GM12878 (cell line): ENCODE results near the gene FAM114A1. TPM values are rescaled to one million over a fixed set of nuclear protein-coding genes. Genes with fewer than 3 reads are reported as not detected.

Source experiments
- ATAC-seq: fragments of 200-7000 bp; cut with Tn5 transposase; 3 replicates; pipeline ENCODE4 v1.9.1; 2020; ENCODE audit warnings: mild to moderate bottlenecking, moderate library complexity
- BruUV-seq: library from RNA; stranded (reverse); fragments of 400-500 nt; replicated peaks from 2 replicates; lab custom pipeline; 2021; lab: Mats Ljungman, UMichigan
- CTCF ChIA-PET: fragments of 300-600 bp; sonication (Branson Sonifier 250); formaldehyde crosslinking; extraction: SDS; loops from one replicate; lab custom pipeline; 2021; ENCODE audit warnings: inconsistent platforms; lab: Yijun Ruan, JAX
- POLR2A ChIA-PET: fragments of 350-600 bp; formaldehyde crosslinking; extraction: SDS; loops from one replicate; lab custom pipeline; 2021; ENCODE audit warnings: inconsistent platforms; lab: Charles Lee
- RAD21 ChIA-PET: fragments of 300-600 bp; sonication (Branson Sonifier 250); formaldehyde crosslinking; loops from one replicate; lab custom pipeline; 2023; ENCODE audit warnings: antibody characterized with exemption; ENCODE audit not compliant: unreplicated experiment; lab: Charles Lee
- SMC1A ChIA-PET: fragments of 300-600 bp; sonication (Branson Sonifier 250); formaldehyde crosslinking; loops from one replicate; lab custom pipeline; 2023; ENCODE audit not compliant: unreplicated experiment, uncharacterized antibody; lab: Charles Lee
- DNase-seq: peaks from one replicate; pipeline ENCODE4 v3.0.0-alpha.2; 2011; ENCODE audit warnings: low read depth, low spot score
- FAIRE-seq: peaks from 3 replicates; lab custom pipeline; 2011; peaks lifted over from hg19 to GRCh38; lab: Jason Lieb, UNC
- H2AFZ ChIP-seq: 2 replicates; pipeline ENCODE4 v1.6.0; 2011; ENCODE audit warnings: low read depth, low read length, control low read depth; ENCODE audit not compliant: control insufficient read depth
- H3K27ac ChIP-seq: 2 replicates; pipeline ENCODE4 v1.5.1; 2011; ENCODE audit warnings: control low read depth; ENCODE audit not compliant: control insufficient read depth, insufficient read depth
- H3K27me3 ChIP-seq, 2 experiments: replicated peaks in 1 of 2; 2 replicates each; pipeline versions ENCODE4 v1.6.0 to v1.6.1; 2011; ENCODE audit warnings: low read length in 1 of 2; ENCODE audit not compliant: control insufficient read depth in 2 of 2, insufficient read depth in 2 of 2
- H3K36me3 ChIP-seq, 2 experiments: 2 replicates each; pipeline ENCODE4 v1.5.1; 2011; ENCODE audit warnings: low read length in 1 of 2; ENCODE audit not compliant: control insufficient read depth in 2 of 2, insufficient read depth in 2 of 2
- H3K4me1 ChIP-seq: 2 replicates; pipeline ENCODE4 v1.6.1; 2011; ENCODE audit warnings: mild to moderate bottlenecking, low read length, moderate library complexity, mixed read lengths; ENCODE audit not compliant: control insufficient read depth, insufficient read depth
- H3K4me2 ChIP-seq: 2 replicates; pipeline ENCODE4 v1.6.0; 2011; ENCODE audit warnings: control low read depth; ENCODE audit not compliant: control insufficient read depth, insufficient read depth
- H3K4me3 ChIP-seq: fragments of 200-600 bp; sonication (generic); 2 replicates; pipeline ENCODE4 v1.5.1; 2016
- H3K79me2 ChIP-seq: 2 replicates; pipeline ENCODE4 v1.6.0; 2011; ENCODE audit warnings: low read length; ENCODE audit not compliant: control insufficient read depth, insufficient read depth
- H3K9ac ChIP-seq: 2 replicates; pipeline ENCODE4 v1.8.0; 2011; ENCODE audit warnings: low read length, control low read depth, mixed read lengths; ENCODE audit not compliant: control insufficient read depth, insufficient read depth
- H3K9me3 ChIP-seq: replicated peaks from 3 replicates; pipeline ENCODE4 v1.5.1; 2011; ENCODE audit warnings: mild to moderate bottlenecking, low read length; ENCODE audit not compliant: control insufficient read depth, insufficient read depth
- H4K20me1 ChIP-seq: 2 replicates; pipeline ENCODE4 v1.6.0; 2011; ENCODE audit not compliant: control insufficient read depth, insufficient read depth
- ASH2L ChIP-seq: fragments of 300-600, 200-600 bp; sonication (generic); IDR thresholded peaks from 2 replicates; pipeline ENCODE4 v1.6.1; 2017; ENCODE audit warnings: low read depth, mild to moderate bottlenecking, borderline replicate concordance
- BACH1 ChIP-seq: fragments of 450-650 bp; IDR thresholded peaks from 2 replicates; pipeline ENCODE4 v1.6.1; 2017; ENCODE audit warnings: mild to moderate bottlenecking, borderline replicate concordance
- BCL11A ChIP-seq: IDR thresholded peaks from 2 replicates; pipeline ENCODE4 v1.6.1; 2011; ENCODE audit warnings: low read depth, low read length
- BMI1 ChIP-seq: fragments of 450-650 bp; IDR thresholded peaks from 2 replicates; pipeline ENCODE4 v1.6.1; 2016; ENCODE audit warnings: mild to moderate bottlenecking, moderate library complexity, borderline replicate concordance
- ETV6 ChIP-seq, 2 experiments: fragments of 450-650 bp in 1 of 2; IDR thresholded peaks in 1 of 2; conservative IDR thresholded peaks in 1 of 2; 2 replicates each; pipeline ENCODE4 v1.6.1; 2014; ENCODE audit warnings: antibody characterized with exemption in 1 of 2, borderline replicate concordance in 1 of 2, low read depth in 1 of 2, mild to moderate bottlenecking in 1 of 2, moderate library complexity in 1 of 2
- FOXM1 ChIP-seq: IDR thresholded peaks from 2 replicates; pipeline ENCODE4 v1.6.1; 2012; ENCODE audit warnings: low read depth, mild to moderate bottlenecking, inconsistent platforms, low read length, moderate library complexity
- KDM1A ChIP-seq: fragments of 200-600 bp; sonication (generic); IDR thresholded peaks from 2 replicates; pipeline ENCODE4 v1.6.1; 2016; ENCODE audit warnings: borderline replicate concordance
- NFIC ChIP-seq: IDR thresholded peaks from 2 replicates; pipeline ENCODE4 v1.6.1; 2012; ENCODE audit warnings: low read depth, mild to moderate bottlenecking, inconsistent platforms, low read length, moderate library complexity
- PAX8 ChIP-seq: fragments of 450-650 bp; IDR thresholded peaks from 2 replicates; pipeline ENCODE4 v1.6.1; 2017; ENCODE audit warnings: mild to moderate bottlenecking, moderate library complexity
- SIX5 ChIP-seq: IDR thresholded peaks from 2 replicates; pipeline ENCODE4 v1.6.1; 2011; ENCODE audit warnings: mild to moderate bottlenecking, low read depth, low read length, moderate library complexity; ENCODE audit not compliant: severe bottlenecking
- TCF7 ChIP-seq: IDR thresholded peaks from 2 replicates; pipeline ENCODE4 v1.6.1; 2014; ENCODE audit warnings: antibody characterized with exemption, borderline replicate concordance
- ZBED1 ChIP-seq: IDR thresholded peaks from 2 replicates; pipeline ENCODE4 v1.6.1; 2016; ENCODE audit warnings: borderline replicate concordance
- WGBS: methylation state at CpG from one replicate; pipeline ENCODE4 v1.1.6; 2016; ENCODE audit warnings: low lambda C conversion rate; ENCODE audit not compliant: insufficient replicate concordance, insufficient coverage; ENCODE audit errors: missing lambda C conversion rate; 5-methylcytosine and 5-hydroxymethylcytosine counted together
- in situ Hi-C: fragments of 300-500 bp; cut with MboI; formaldehyde crosslinking; loops from 9 replicates; pipeline ENCODE4 v1.14.3; 2018; ENCODE audit warnings: mixed read lengths
- intact Hi-C: fragments of 100-400 bp; cut with micrococcal nuclease; formaldehyde crosslinking; loops from one replicate; pipeline ENCODE4 v1.14.2; 2022; ENCODE audit not compliant: unreplicated experiment
- polyA plus RNA-seq, 11 experiments: library from polyadenylated mRNA; depleted of rRNA in 4 of 11; unstranded in 6 of 11; stranded (reverse) in 5 of 11; fragments of >200 nt; fragmentation: Nextera tagmentation in 4 of 11; fragmentation: Illumina TruSeq in 1 of 11; extraction: Ambion mirVana in 4 of 11; extraction: Trizol in 1 of 11; gene quantifications; 1 replicate in 1 of 11; 2 replicates in 10 of 11; pipeline versions ENCODE4 v1.2.1 to v1.2.3, GENCODE V29; 2011 to 2016; ENCODE audit warnings: inconsistent platforms in 2 of 11, missing spikeins in 2 of 11, low read depth in 1 of 11
- total RNA-seq, 4 experiments: library from RNA; depleted of rRNA in 3 of 4; stranded (reverse); fragments of >200 nt in 3 of 4; fragmentation: Illumina TruSeq in 1 of 4; extraction: Trizol in 1 of 4; gene quantifications; 2 replicates each; pipeline versions ENCODE4 v1.2.1 to v1.2.3, GENCODE V29; 2013 to 2021
- TF ChIP-seq, protein P1 (sequence below): IDR thresholded peaks from 2 replicates; pipeline ENCODE4 v1.6.1; 2012; ENCODE audit warnings: low read length, inconsistent platforms
- TF ChIP-seq, protein P2 (sequence below): fragments of 450-650 bp; IDR thresholded peaks from 2 replicates; pipeline ENCODE4 v1.6.1; 2017; ENCODE audit warnings: mild to moderate bottlenecking, moderate library complexity
- TF ChIP-seq, protein P3 (sequence below): fragments of 150-350 bp; IDR thresholded peaks from 2 replicates; pipeline ENCODE4 v1.6.1; 2014; ENCODE audit warnings: mild to moderate bottlenecking, low read depth, low read length

Gene FAM114A1
- total and polyA plus RNA-seq, 10 of the 15 experiments (the other 5 are each of a cell fraction or from before 2014, with no cell fraction given): 1.3 to 6.2 (median 3.9) TPM

DNA sequence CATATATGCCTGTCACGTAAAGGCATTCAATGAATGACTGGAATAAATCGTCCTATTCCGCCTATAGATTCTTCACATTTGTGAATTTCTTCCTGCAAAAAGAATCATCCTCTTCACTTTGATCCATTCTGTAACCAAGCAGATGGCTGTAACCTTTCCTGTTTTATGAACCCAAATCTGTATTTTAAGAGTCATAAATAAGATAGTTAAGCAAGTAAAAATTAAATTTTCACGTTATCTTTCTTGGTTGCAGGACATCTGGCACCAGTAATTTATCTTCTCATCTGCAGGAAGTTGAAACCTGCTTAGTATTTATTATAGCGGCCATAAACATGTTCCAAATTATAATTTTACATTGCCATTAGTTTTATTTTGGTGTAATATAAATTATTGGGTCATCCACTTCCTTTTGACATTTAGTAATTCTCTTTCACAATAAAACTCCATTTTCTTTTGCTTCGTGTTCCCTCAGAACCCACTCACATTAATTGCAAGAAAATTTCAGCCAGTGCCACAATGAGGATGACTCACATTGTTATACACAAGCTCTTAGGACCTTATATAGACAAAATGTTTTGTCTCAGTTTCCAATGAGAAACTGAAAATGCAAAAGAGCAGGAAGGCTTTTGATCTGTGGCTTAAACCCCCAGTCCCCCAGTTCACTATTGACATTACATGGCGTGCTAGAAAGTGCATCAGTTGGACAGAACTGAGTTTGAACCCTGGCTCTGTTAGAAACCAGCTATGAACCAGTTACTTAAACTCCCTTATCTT is 113.5 kb downstream of the FAM114A1 start:
- FAIRE-seq: no peak
- peak; percentile 82 for ATAC-seq
- intact Hi-C loops: loop anchor here (5.0 kb wide), 1 partner anchor 44 kb away; no protein-coding TSS in a partner anchor
- TF ChIP-seq PAX8 (no peak), ETV6 (conservative IDR thresholded peaks at IDR 0.05 in 1 of 2, IDR thresholded peaks at IDR 0.05 in 1 of 2; ENCODE audit: borderline replicate concordance in 1 of 2, low read depth in 1 of 2) (peak in 1 of 2 experiments; percentile 53; a peak in 1 of 4 replicates), BCL11A (peak; percentile 34; the same call in 1 of the 2 replicates), NFIC (peak; percentile 52; the same call in 1 of the 2 replicates), ASH2L (no peak), SIX5 (no peak), TCF7 (peak; percentile 79; the same call in 1 of the 2 replicates), KDM1A (no peak), FOXM1 (peak; percentile 85), ZBED1 (peak; percentile 46; the same call in 1 of the 2 replicates), BMI1 (no peak), BACH1 (no peak)
- TF ChIP-seq, protein P1, sequence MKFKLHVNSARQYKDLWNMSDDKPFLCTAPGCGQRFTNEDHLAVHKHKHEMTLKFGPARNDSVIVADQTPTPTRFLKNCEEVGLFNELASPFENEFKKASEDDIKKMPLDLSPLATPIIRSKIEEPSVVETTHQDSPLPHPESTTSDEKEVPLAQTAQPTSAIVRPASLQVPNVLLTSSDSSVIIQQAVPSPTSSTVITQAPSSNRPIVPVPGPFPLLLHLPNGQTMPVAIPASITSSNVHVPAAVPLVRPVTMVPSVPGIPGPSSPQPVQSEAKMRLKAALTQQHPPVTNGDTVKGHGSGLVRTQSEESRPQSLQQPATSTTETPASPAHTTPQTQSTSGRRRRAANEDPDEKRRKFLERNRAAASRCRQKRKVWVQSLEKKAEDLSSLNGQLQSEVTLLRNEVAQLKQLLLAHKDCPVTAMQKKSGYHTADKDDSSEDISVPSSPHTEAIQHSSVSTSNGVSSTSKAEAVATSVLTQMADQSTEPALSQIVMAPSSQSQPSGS: 0 out of 2 replicates have a peak, but pooled peaks have one; percentile 24
- TF ChIP-seq, protein P2, sequence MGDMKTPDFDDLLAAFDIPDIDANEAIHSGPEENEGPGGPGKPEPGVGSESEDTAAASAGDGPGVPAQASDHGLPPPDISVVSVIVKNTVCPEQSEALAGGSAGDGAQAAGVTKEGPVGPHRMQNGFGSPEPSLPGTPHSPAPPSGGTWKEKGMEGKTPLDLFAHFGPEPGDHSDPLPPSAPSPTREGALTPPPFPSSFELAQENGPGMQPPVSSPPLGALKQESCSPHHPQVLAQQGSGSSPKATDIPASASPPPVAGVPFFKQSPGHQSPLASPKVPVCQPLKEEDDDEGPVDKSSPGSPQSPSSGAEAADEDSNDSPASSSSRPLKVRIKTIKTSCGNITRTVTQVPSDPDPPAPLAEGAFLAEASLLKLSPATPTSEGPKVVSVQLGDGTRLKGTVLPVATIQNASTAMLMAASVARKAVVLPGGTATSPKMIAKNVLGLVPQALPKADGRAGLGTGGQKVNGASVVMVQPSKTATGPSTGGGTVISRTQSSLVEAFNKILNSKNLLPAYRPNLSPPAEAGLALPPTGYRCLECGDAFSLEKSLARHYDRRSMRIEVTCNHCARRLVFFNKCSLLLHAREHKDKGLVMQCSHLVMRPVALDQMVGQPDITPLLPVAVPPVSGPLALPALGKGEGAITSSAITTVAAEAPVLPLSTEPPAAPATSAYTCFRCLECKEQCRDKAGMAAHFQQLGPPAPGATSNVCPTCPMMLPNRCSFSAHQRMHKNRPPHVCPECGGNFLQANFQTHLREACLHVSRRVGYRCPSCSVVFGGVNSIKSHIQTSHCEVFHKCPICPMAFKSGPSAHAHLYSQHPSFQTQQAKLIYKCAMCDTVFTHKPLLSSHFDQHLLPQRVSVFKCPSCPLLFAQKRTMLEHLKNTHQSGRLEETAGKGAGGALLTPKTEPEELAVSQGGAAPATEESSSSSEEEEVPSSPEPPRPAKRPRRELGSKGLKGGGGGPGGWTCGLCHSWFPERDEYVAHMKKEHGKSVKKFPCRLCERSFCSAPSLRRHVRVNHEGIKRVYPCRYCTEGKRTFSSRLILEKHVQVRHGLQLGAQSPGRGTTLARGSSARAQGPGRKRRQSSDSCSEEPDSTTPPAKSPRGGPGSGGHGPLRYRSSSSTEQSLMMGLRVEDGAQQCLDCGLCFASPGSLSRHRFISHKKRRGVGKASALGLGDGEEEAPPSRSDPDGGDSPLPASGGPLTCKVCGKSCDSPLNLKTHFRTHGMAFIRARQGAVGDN: peak; percentile 11; the same call in 1 of the 2 replicates
- TF ChIP-seq, protein P3, sequence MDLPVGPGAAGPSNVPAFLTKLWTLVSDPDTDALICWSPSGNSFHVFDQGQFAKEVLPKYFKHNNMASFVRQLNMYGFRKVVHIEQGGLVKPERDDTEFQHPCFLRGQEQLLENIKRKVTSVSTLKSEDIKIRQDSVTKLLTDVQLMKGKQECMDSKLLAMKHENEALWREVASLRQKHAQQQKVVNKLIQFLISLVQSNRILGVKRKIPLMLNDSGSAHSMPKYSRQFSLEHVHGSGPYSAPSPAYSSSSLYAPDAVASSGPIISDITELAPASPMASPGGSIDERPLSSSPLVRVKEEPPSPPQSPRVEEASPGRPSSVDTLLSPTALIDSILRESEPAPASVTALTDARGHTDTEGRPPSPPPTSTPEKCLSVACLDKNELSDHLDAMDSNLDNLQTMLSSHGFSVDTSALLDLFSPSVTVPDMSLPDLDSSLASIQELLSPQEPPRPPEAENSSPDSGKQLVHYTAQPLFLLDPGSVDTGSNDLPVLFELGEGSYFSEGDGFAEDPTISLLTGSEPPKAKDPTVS: no peak

More for the DNA sequence above, 113.5 kb downstream of the FAM114A1 start:
- in situ Hi-C loops: no loop called here
- ChIA-PET SMC1A (interaction anchor here (0.8 to 2.8 kb wide), 5 partner anchors 49 to 153 kb away, joined by 3 to 7 read pairs (median 5); no protein-coding TSS in a partner anchor), POLR2A (no interaction called here), RAD21 (interaction anchor here (1.4 kb wide), 1 partner anchor 17 kb away, joined by 5 read pairs; no protein-coding TSS in a partner anchor), CTCF (interaction anchor here (1.0 kb wide), 1 partner anchor 79 kb away, joined by 3 read pairs; no protein-coding TSS in a partner anchor)
- no peak overlapping the region for H3K4me3 ChIP-seq
- BruUV-seq: no TSS peak
- H4K20me1 ChIP-seq: no peaks in the 10 kb centered on the region
- no peaks in the 10 kb centered on the region for H3K27me3 ChIP-seq
- H3K79me2 ChIP-seq: no peaks in the 10 kb centered on the region
- H3K9me3 ChIP-seq: no peaks in the 10 kb centered on the region
- no peak overlapping the region for H2AFZ ChIP-seq
- H3K27ac ChIP-seq: peak overlapping the region; percentile 52
- peaks cover 7 to 9% of the 10 kb centered on the region in 2 experiments; a peak in 3 of 4 replicates for H3K36me3 ChIP-seq
- H3K4me2 ChIP-seq: 0 out of 2 replicates have a peak overlapping the region, but pooled peaks have one; percentile 11
- no peak overlapping the region for H3K9ac ChIP-seq
- peak; percentile 24 for DNase-seq
- H3K4me1 ChIP-seq: peaks cover 19% of the 10 kb centered on the region
- WGBS: 76% methylated on average over 7 of the region's 7 CpGs
